Hepatocyte (in vitro differentiated cells): Measurements from ENCODE around the gene WDR75.

Experiments
- EZH2 ChIP-seq: fragments of 200-600 bp; sonication (generic); IDR thresholded peaks from 2 replicates; pipeline ENCODE4 v1.6.1; 2016; ENCODE audit warnings: antibody characterized with exemption, mild to moderate bottlenecking, borderline replicate concordance
- TF ChIP-seq, protein P1 (sequence below): fragments of 200-600 bp; sonication (generic); IDR thresholded peaks from 2 replicates; pipeline ENCODE4 v1.5.1; 2016; ENCODE audit warnings: antibody characterized with exemption, mild to moderate bottlenecking; ENCODE audit not compliant: poor library complexity

DNA sequence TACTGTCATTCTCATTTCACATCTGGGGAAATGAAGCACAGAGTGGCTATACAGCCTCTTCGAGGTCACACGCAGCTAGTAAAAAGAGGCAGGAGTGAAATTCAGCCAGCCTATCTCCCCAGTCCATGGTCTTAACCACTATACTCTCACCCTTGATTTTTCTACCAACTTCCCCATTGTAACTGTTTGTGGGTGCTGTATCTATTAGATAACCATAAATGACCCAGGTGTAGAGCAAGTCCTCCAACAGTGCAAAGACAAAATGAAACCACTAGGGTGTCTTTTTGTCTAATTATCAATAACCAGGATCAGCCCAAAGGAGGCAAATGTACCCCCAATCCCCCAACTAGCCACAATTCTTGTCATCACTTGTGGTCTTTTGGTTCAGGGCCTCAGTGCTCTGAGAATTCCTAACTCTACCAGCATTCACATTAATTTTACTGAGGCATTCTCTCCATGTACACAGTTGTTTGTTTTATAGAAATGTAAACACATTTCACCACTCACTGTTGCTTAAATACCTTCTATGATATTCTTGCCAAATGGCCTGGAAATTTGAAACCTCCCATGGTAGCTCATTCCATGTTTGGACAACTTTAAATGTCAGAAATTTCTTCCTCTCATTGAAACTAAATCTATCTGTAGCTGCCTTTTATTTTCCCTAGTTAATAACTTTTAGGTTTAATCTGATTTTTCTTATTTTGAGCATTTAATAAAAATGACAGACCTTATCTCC, 80.6 kb downstream of the WDR75 start:
- no peak for TF ChIP-seq EZH2
- TF ChIP-seq, protein P1, sequence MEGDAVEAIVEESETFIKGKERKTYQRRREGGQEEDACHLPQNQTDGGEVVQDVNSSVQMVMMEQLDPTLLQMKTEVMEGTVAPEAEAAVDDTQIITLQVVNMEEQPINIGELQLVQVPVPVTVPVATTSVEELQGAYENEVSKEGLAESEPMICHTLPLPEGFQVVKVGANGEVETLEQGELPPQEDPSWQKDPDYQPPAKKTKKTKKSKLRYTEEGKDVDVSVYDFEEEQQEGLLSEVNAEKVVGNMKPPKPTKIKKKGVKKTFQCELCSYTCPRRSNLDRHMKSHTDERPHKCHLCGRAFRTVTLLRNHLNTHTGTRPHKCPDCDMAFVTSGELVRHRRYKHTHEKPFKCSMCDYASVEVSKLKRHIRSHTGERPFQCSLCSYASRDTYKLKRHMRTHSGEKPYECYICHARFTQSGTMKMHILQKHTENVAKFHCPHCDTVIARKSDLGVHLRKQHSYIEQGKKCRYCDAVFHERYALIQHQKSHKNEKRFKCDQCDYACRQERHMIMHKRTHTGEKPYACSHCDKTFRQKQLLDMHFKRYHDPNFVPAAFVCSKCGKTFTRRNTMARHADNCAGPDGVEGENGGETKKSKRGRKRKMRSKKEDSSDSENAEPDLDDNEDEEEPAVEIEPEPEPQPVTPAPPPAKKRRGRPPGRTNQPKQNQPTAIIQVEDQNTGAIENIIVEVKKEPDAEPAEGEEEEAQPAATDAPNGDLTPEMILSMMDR: peak; percentile 6
